Measurements from ENCODE around the gene PRIMPOL. TPM values are rescaled to one million over a fixed set of nuclear protein-coding genes. Genes with fewer than 3 reads are reported as not detected.

Gene PRIMPOL
- total RNA-seq, 4 donors from 2014 or later, result 13.4 to 22.8 (median 16.6) TPM

DNA sequence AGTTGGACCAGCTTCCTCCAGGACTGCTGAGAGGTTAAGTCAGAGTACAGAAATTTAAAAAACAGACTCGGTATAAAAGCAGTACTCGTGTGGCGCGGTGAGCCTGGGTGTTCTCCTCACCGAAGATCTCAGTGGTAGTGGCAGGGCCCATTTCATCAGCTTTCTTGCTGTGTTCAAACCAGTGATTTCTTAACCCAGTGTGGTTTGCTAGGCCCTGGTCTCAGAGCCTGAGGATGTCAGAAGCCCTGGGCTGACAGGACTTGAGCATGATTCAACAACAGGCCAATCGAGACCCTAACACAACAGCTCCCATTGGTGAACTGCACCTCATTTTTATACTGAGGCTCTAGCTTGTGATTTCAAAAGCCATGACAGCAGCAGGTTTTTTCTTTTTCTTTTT, 23.2 kb downstream of the PRIMPOL start:
- no peak overlapping the region for H3K27ac ChIP-seq (replicated peaks in 1 of 4)
- DNase-seq (ENCODE audit: extremely low spot score), result no peak
- no peaks in the 10 kb centered on the region for H3K9me3 ChIP-seq
- WGBS, result 96% methylated on average over 6 of the region's 6 CpGs
- no peaks in the 10 kb centered on the region for H3K27me3 ChIP-seq
- peaks cover 34 to 82% (median 55%) of the 10 kb centered on the region in 4 donors for H3K36me3 ChIP-seq
- no peak overlapping the region for H3K4me3 ChIP-seq
- TF ChIP-seq EP300 (IDR thresholded peaks at IDR 0.05) (no peak), POLR2A (IDR thresholded peaks at IDR 0.05; ENCODE audit: low read depth) (no peak), POLR2AphosphoS5 (IDR thresholded peaks at IDR 0.05) (no peak)
- TF ChIP-seq, protein P1, sequence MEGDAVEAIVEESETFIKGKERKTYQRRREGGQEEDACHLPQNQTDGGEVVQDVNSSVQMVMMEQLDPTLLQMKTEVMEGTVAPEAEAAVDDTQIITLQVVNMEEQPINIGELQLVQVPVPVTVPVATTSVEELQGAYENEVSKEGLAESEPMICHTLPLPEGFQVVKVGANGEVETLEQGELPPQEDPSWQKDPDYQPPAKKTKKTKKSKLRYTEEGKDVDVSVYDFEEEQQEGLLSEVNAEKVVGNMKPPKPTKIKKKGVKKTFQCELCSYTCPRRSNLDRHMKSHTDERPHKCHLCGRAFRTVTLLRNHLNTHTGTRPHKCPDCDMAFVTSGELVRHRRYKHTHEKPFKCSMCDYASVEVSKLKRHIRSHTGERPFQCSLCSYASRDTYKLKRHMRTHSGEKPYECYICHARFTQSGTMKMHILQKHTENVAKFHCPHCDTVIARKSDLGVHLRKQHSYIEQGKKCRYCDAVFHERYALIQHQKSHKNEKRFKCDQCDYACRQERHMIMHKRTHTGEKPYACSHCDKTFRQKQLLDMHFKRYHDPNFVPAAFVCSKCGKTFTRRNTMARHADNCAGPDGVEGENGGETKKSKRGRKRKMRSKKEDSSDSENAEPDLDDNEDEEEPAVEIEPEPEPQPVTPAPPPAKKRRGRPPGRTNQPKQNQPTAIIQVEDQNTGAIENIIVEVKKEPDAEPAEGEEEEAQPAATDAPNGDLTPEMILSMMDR (IDR thresholded peaks at IDR 0.05), result no peak
- peaks cover 0 to 4% (median 0%) of the 10 kb centered on the region in 4 donors for H3K4me1 ChIP-seq
- intact Hi-C loops (cut with DNase I), result no loop called here

DNA sequence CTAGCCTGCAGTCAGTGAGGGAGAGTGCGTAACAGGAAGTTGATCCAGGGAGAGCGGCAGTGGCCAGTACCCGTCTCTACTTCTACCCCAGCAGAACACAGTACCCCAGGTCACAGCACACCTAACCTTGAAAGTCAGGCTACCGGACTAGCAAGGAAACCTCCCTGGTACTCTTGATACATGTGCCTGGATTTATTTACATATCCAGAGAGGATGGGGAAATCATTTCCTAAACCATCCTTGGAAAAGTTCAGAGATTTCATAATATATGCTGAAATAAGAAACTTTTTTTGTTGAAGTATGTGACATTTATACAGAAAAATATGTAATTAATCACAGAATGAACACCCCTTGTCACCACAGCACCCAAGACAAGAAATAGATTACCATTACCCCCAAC, 24.5 kb downstream of the PRIMPOL start:
- WGBS, result 90% methylated on average over 4 of the region's 4 CpGs
- no peaks in the 10 kb centered on the region for H3K27me3 ChIP-seq
- DNase-seq (ENCODE audit: extremely low spot score), result no peak
- peaks cover 23 to 73% (median 42%) of the 10 kb centered on the region in 4 donors for H3K36me3 ChIP-seq
- no peak for TF ChIP-seq EP300 (IDR thresholded peaks at IDR 0.05)
- TF ChIP-seq POLR2A (IDR thresholded peaks at IDR 0.05; ENCODE audit: low read depth), result no peak
- TF ChIP-seq, protein P1 (IDR thresholded peaks at IDR 0.05), result no peak
- no peak for TF ChIP-seq POLR2AphosphoS5 (IDR thresholded peaks at IDR 0.05)
- no peaks in the 10 kb centered on the region for H3K4me1 ChIP-seq
- H3K4me3 ChIP-seq, result no peak overlapping the region
- no peak overlapping the region for H3K27ac ChIP-seq (replicated peaks in 1 of 4)
- no peaks in the 10 kb centered on the region for H3K9me3 ChIP-seq
- intact Hi-C loops (cut with DNase I), result no loop called here

DNA sequence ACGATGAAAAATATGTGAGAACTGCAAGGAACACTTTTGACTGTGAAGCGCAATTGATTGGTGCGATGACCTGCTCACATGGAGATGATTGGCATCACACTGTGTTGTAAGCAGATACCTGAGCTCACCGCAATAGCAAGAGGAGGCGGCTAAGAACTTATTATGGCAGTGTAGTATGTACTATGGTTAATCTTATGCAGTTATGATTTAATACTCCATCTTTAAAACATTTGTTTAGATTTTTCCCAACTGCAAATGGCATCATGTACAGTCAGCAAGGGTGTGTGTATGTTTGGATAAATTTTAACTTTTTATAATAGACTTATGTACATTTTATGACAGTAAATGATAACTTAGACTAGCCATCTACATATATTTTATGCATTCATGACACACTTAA, 25.5 kb downstream of the PRIMPOL start:
- no peak for DNase-seq (ENCODE audit: extremely low spot score)
- intact Hi-C loops (cut with DNase I), result no loop called here
- H3K36me3 ChIP-seq, result peaks cover 23 to 70% (median 37%) of the 10 kb centered on the region in 4 donors
- H3K27ac ChIP-seq (replicated peaks in 1 of 4), result no peak overlapping the region
- H3K4me3 ChIP-seq, result no peak overlapping the region
- H3K4me1 ChIP-seq, result no peaks in the 10 kb centered on the region
- WGBS, result 94% methylated on average over 5 of the region's 5 CpGs
- no peaks in the 10 kb centered on the region for H3K9me3 ChIP-seq
- no peaks in the 10 kb centered on the region for H3K27me3 ChIP-seq
- TF ChIP-seq, protein P1 (IDR thresholded peaks at IDR 0.05), result no peak
- TF ChIP-seq POLR2AphosphoS5 (IDR thresholded peaks at IDR 0.05) (no peak), POLR2A (IDR thresholded peaks at IDR 0.05; ENCODE audit: low read depth) (no peak)

DNA sequence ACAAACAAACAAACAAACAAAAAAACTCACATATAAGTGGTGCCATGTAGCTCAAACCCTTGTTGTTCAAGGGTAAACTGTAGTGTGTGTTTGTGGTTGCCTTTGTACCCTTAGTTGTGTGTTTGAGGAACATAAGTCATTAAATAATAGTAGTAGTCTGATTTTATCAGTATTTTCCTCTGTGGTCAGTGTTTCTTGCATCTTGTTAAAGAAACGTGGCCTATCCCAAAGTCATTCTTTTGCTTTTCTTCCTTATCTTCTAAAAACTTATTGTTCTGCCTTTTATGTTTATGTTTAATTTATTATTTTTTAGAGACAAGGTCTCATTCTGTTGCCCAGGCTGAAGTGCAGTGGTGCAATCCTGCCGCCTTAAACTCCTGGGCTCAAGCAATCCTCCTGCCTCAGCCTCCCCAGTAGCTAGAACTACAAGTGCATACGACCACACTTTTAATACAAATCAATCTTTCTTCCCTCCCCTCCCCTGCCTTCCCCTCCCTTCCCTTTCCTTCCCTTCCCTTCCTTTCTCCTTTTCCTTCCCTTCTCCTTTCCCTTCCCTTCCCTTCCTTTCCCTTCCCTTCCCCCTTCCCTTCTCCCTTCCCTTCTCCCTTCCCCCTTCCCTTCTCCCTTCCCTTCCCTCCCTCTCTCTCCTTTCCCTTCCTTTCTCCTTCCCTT, 26.4 kb downstream of the PRIMPOL start:
- H3K27ac ChIP-seq (replicated peaks in 1 of 4), result no peak overlapping the region
- DNase-seq (ENCODE audit: extremely low spot score), result no peak
- peaks cover 23 to 60% (median 33%) of the 10 kb centered on the region in 4 donors for H3K36me3 ChIP-seq
- TF ChIP-seq EP300 (IDR thresholded peaks at IDR 0.05) (no peak), POLR2A (IDR thresholded peaks at IDR 0.05; ENCODE audit: low read depth) (no peak), POLR2AphosphoS5 (IDR thresholded peaks at IDR 0.05) (no peak)
- TF ChIP-seq, protein P1 (IDR thresholded peaks at IDR 0.05), result no peak
- no peak overlapping the region for H3K4me3 ChIP-seq
- H3K4me1 ChIP-seq, result peaks cover 0 to 4% (median 0%) of the 10 kb centered on the region in 4 donors
- intact Hi-C loops (cut with DNase I), result no loop called here
- no peaks in the 10 kb centered on the region for H3K9me3 ChIP-seq
- H3K27me3 ChIP-seq, result no peaks in the 10 kb centered on the region
- 90% methylated on average over 3 of the region's 3 CpGs for WGBS

DNA sequence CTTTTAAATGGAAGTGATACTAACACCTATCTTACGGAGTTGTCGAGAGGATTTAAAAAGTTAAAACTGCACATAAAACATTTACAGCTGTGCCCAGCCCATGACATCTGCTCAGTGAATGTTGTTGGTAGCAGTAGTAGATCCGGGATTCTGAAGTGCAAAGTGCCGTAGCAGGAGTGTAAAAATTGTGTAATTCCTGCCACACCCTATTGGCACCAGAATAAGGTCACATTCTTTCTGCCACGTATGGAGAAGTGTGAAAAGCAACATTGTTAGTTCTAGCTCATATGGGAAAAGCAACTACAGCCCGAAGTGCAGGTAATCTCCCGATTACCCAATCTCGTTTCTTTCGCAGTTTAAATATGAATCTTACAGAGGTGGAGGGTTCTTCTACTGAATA, 31.2 kb downstream of the PRIMPOL start:
- intact Hi-C loops (cut with DNase I), result no loop called here
- WGBS, result 78% methylated on average over 9 of the region's 9 CpGs
- Histone ChIP-seq H3K9me3 (no peaks in the 10 kb centered on the region), H3K36me3 (peaks cover 3 to 26% (median 12%) of the 10 kb centered on the region in 4 donors), H3K27ac (replicated peaks in 1 of 4) (no peak overlapping the region), H3K27me3 (no peaks in the 10 kb centered on the region), H3K4me1 (peaks cover 0 to 4% (median 0%) of the 10 kb centered on the region in 4 donors), H3K4me3 (no peak overlapping the region)
- DNase-seq (ENCODE audit: extremely low spot score), result no peak
- TF ChIP-seq EP300 (IDR thresholded peaks at IDR 0.05), result no peak
- no peak for TF ChIP-seq POLR2AphosphoS5 (IDR thresholded peaks at IDR 0.05)
- TF ChIP-seq, protein P1 (IDR thresholded peaks at IDR 0.05), result no peak
- TF ChIP-seq POLR2A (IDR thresholded peaks at IDR 0.05; ENCODE audit: low read depth), result no peak

All from esophagus muscularis mucosa (tissue), 4 donors.